K562 (cell line): Measurements from ENCODE around the gene PCBP3. TPM values are rescaled to one million over a fixed set of nuclear protein-coding genes. Genes with fewer than 3 reads are reported as not detected.

Experiments
- CHD7 ChIP-seq: fragments of 200-600 bp; sonication (generic); IDR thresholded peaks from one replicate; pipeline ENCODE4 v1.6.1; 2012; ENCODE audit warnings: mild to moderate bottlenecking, low read depth, low read length, inconsistent platforms
- GTF2E2 ChIP-seq: fragments of 200-800 bp; sonication (Bioruptor generic); IDR thresholded peaks from 2 replicates; pipeline ENCODE4 v1.6.1; 2016; ENCODE audit warnings: missing genetic modification characterization, missing compliant biosample characterization
- LEF1 ChIP-seq: fragments of 450-650 bp; IDR thresholded peaks from 2 replicates; pipeline ENCODE4 v1.6.1; 2016; ENCODE audit warnings: mild to moderate bottlenecking
- NCOA1 ChIP-seq: fragments of 450-650 bp; IDR thresholded peaks from 2 replicates; pipeline ENCODE4 v1.6.1; 2016; ENCODE audit warnings: low read depth
- NFIX ChIP-seq: fragments of 250-450 bp; sonication (Bioruptor Pico); IDR thresholded peaks from 2 replicates; pipeline ENCODE4 v1.4.0; 2020; ENCODE audit warnings: low read depth, mild to moderate bottlenecking, moderate library complexity
- RFX7 ChIP-seq: fragments of 250-450 bp; sonication (Bioruptor Pico); IDR thresholded peaks from 2 replicates; pipeline ENCODE4 v1.5.1; 2021; ENCODE audit warnings: mild to moderate bottlenecking
- RUNX1 ChIP-seq: sonication (generic); IDR thresholded peaks from 2 replicates; pipeline ENCODE4 v1.6.1; 2016; ENCODE audit warnings: antibody characterized with exemption, low read depth
- ZNF707 ChIP-seq: fragments of 250-450 bp; sonication (Bioruptor Pico); conservative IDR thresholded peaks from 2 replicates; pipeline ENCODE4 v1.8.0; 2022; ENCODE audit warnings: inconsistent platforms, mild to moderate bottlenecking, moderate library complexity
- ZNF830 ChIP-seq: fragments of 250-450 bp; sonication (Bioruptor Pico); IDR thresholded peaks from 2 replicates; pipeline ENCODE4 v1.5.0; 2021; ENCODE audit warnings: mild to moderate bottlenecking
- polyA plus RNA-seq, 8 experiments: library from polyadenylated mRNA; depleted of rRNA in 4 of 8; stranded (reverse) in 5 of 8; unstranded in 3 of 8; fragments of >200 nt; fragmentation: Nextera tagmentation in 2 of 8; fragmentation: Illumina TruSeq in 1 of 8; extraction: Ambion mirVana in 2 of 8; extraction: Trizol in 1 of 8; gene quantifications; 2 replicates each; pipeline versions ENCODE4 v1.2.1 to v1.2.3, GENCODE V29; 2011 to 2014; ENCODE audit warnings: inconsistent platforms in 1 of 8, missing spikeins in 1 of 8
- total RNA-seq, 7 experiments: library from RNA; depleted of rRNA in 6 of 7; stranded (reverse); fragments of >200 nt in 6 of 7; fragmentation: Illumina TruSeq in 2 of 7; extraction: Trizol in 2 of 7; gene quantifications; 2 replicates each; pipeline versions ENCODE4 v1.2.1 to v1.2.3, GENCODE V29; 2011 to 2021; ENCODE audit warnings: low replicate concordance in 1 of 7

The PCBP3 gene
- total and polyA plus RNA-seq, 9 of the 15 experiments (the other 6 are each of a cell fraction or from before 2014, with no cell fraction given) = 0.18 TPM; not detected in 8

DNA sequence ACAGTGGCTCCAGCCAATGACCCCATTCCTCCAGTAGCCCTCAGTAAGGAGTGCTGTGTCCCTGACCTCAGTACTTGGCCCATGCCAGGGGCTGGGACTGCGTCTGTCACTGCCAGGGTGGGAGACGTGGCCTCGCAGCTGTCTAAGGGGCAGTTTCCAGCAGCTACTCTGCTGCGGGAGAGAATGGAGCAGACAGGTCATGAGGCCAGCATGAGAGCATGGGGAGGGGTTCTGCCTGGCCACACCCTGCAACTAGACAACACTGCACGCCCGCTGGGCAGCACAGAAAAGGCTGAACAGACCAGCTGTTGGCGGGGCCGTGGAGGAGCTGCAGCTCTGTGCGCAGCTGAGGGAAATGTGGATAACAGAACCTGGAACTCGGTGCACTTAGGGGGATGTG is 246.4 kb downstream of the PCBP3 start (continued):
- TF ChIP-seq GTF2E2 (tag) (no peak), RFX7 (CRISPR knock-in tag) (no peak), ZNF830 (CRISPR knock-in tag) (no peak), RUNX1 (no peak), LEF1 (no peak), CHD7 (no peak), NCOA1 (no peak), ZNF707 (CRISPR knock-in tag) (no peak), NFIX (no peak)
